LNCaP clone FGC (cell line): ENCODE data around the gene DIS3L2.
A peak's percentile ranks its signal among the peaks of the same experiment; 100 is the strongest.

Experiments used
- DNase-seq: peaks from one replicate; pipeline ENCODE4 v3.0.0-alpha.2; 2011; ENCODE audit warnings: low read depth
- H3K4me3 ChIP-seq: 2 replicates; pipeline ENCODE4 v1.5.1; 2011; ENCODE audit warnings: mild to moderate bottlenecking, low read depth, low read length, control low read depth
- CTCF ChIP-seq: IDR thresholded peaks from 2 replicates; pipeline ENCODE4 v1.5.1; 2012; ENCODE audit warnings: mild to moderate bottlenecking; ENCODE audit not compliant: control insufficient read depth, insufficient read depth; ENCODE audit errors: extremely low read depth

Gene DIS3L2

DNA sequence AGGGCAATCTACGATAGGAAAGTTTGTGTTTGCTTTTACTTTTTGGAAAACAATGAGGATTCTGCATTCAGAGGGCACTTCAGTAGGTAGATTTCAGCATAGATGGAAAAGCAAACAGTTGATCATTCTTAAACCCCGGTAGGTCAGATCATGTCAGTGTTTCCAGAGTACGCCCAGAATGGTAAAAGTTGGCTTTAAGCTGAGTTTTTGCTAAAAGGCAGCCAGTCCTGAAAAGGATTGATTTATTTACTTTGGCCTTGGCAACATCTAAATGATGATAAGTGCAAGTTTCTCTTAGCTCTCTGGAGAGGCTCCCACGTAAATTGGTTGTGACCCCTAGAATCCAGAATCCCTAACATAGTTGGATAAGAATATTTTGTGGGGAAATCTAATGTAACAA lies 168.0 kb downstream of the DIS3L2 start:
- no peak overlapping the region for H3K4me3 ChIP-seq
- no peak for TF ChIP-seq CTCF
- no peak for DNase-seq

DNA sequence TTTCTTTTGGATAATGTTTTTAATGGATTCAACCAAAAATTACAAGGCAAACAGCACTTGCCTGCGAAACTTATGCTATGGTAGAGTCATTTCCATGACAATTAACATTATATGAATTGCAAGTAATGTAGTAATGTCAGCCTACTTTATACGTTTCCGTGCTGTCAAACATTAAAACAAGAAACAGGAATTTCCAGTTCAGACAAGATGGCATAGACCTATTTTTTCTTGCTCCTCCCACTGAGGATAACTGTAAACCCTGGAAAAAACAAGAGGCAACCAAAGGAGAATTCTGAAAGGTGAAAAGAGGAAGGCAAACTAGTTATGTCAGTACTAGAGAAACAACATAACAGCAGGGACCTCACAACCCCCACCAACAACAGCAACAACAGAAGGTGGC lies 170.7 kb downstream of the DIS3L2 start:
- H3K4me3 ChIP-seq = no peak overlapping the region
- DNase-seq = peak; percentile 67
- no peak for TF ChIP-seq CTCF

- DNase-seq = no peak
Observed at GRCh38 chr2:232133078-232133477, 171.6 kb downstream of the DIS3L2 start.

GRCh38 chr2:232134939-232135338 lies 173.4 kb downstream of the DIS3L2 start:
- no peak for TF ChIP-seq CTCF
- H3K4me3 ChIP-seq = no peak overlapping the region
- DNase-seq = no peak

More at GRCh38 chr2:232133078-232133477, 171.6 kb downstream of the DIS3L2 start:
- no peak overlapping the region for H3K4me3 ChIP-seq
- 0 out of 2 replicates have a peak, but pooled peaks have one; percentile 13 for TF ChIP-seq CTCF

DNA sequence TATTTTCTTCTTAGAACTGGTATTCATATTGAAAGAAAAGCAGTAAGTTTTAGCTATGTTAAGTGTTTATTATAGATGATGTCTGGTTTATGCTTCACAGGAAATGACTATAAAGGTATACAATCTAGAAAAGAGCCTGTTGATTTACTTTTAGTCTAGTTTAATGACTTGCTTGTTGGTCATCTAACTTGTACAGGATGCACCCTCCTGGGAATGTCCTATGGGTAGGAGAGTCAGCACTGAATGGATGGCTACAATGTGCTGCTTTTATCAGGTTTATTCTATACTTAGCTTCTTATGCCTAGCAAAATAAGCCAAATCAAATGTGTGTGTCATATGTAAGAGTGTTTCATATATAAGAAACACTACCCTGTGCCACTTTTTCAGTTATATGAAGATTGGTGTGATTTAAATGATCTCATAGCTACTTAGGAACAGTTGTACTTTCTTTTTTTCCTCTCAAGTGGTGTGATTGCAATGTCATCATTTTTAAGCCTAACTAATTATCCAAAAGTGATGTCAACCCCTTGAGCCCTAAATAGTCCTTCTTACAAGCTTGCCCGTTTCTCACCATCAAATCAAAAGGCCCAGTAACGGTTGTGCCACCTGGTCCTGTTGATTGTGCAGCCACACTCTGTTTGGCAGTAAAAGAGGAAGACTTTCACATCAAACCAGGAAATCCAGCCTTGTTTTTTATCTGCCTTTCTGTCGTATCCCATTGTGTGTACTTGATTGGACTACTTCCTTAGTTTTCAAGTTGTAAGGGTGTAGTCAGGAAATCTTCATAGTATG lies 176.0 kb downstream of the DIS3L2 start:
- H3K4me3 ChIP-seq = no peak overlapping the region
- no peak for DNase-seq
- no peak for TF ChIP-seq CTCF

DNA sequence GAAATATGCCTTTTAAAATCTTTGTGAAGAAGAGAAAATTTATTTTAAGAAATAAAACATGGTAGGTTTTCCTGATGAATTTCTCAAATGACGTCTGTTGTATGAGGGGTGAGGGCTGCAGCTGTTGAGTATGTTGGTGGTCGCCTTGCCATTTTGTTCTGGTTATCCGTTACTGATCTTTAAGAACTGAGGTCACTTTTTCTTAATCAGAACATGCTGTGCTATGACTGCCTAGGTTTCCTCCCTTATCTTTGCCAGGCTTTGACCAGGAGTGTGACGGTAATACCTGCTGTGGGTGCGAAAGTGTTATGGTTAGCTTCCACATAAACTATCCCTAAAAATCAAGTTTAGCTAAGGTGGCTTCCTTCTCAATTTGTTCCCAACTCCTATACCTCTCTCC lies 176.9 kb downstream of the DIS3L2 start:
- no peak overlapping the region for H3K4me3 ChIP-seq
- TF ChIP-seq CTCF = no peak
- no peak for DNase-seq

DNA sequence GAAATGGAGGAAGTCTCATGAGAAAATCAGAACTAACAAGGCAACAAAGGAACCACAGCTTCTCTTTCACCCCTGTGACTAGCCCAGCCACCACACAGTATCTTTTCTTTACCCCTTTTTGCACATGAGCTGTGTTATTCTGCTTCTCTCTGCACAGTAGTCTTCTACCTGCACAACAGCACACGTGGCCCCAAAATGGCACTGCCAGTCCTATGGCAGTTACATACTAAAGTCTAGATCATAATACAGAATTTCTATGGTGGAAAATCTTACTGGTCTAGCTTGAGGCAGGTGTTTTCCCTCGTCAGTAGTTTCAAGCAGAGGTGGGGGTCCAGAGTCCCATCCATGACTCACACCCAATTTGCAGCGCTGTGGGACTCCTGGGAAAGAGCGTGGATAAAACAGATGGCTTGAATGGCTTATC lies 177.7 kb downstream of the DIS3L2 start:
- no peak overlapping the region for H3K4me3 ChIP-seq
- no peak for DNase-seq
- TF ChIP-seq CTCF = no peak
